Lower lobe of right lung (tissue), 2 donors: Measurements from ENCODE around the gene KBTBD6. TPM values are rescaled to one million over a fixed set of nuclear protein-coding genes. Genes with fewer than 3 reads are reported as not detected.

ENCODE experiments used
- ATAC-seq, 2 donors: fragments of 200-7000 bp; cut with Tn5 transposase; one replicate each; pipeline ENCODE4 v1.9.1; 2020 to 2022; ENCODE audit warnings: mild to moderate bottlenecking in 2 of 2, moderate library complexity in 2 of 2
- DNase-seq: peaks from one replicate; pipeline ENCODE4 v3.0.0-alpha.2; 2020
- H3K27ac ChIP-seq: fragments of 200-600 bp; one replicate; pipeline ENCODE4 v1.8.0; 2022
- H3K27me3 ChIP-seq: fragments of 200-600 bp; one replicate; pipeline ENCODE4 v1.8.0; 2022; ENCODE audit warnings: low read depth
- H3K36me3 ChIP-seq: fragments of 200-600 bp; one replicate; pipeline ENCODE4 v1.8.0; 2022; ENCODE audit warnings: mild to moderate bottlenecking
- H3K4me1 ChIP-seq: fragments of 200-600 bp; one replicate; pipeline ENCODE4 v1.8.0; 2022
- H3K4me3 ChIP-seq: fragments of 200-600 bp; one replicate; pipeline ENCODE4 v1.8.0; 2022; ENCODE audit warnings: mild to moderate bottlenecking
- H3K9me3 ChIP-seq: fragments of 200-600 bp; one replicate; pipeline ENCODE4 v1.8.0; 2022
- intact Hi-C: fragments of 100-400 bp; cut with DNase I; formaldehyde crosslinking; loops from one replicate; pipeline ENCODE4 v1.11.0; 2022
- total RNA-seq: library from RNA; stranded (reverse); fragmentation: NEBNext Ultra II Directional; extraction: Animal tissue kit (Norgen Biotek cat#: 25700); gene quantifications from one replicate; pipeline ENCODE4 v1.2.1, GENCODE V29; 2021
- TF ChIP-seq, protein P1 (sequence below): fragments of 200-600 bp; IDR thresholded peaks from one replicate; pipeline ENCODE4 v1.8.0; 2022; ENCODE audit warnings: antibody characterized with exemption, mild to moderate bottlenecking
- donor health status: DM: no; HTN: yes; CAD: no; lungs with severe emphysema.

The KBTBD6 gene
- total RNA-seq, 1 donor from 2014 or later = 6.0 TPM

GRCh38 chr13:41130356-41130755 lies 2.2 kb downstream of the KBTBD6 start:
- no peaks in the 10 kb centered on the region for H3K36me3 ChIP-seq
- TF ChIP-seq, protein P1, sequence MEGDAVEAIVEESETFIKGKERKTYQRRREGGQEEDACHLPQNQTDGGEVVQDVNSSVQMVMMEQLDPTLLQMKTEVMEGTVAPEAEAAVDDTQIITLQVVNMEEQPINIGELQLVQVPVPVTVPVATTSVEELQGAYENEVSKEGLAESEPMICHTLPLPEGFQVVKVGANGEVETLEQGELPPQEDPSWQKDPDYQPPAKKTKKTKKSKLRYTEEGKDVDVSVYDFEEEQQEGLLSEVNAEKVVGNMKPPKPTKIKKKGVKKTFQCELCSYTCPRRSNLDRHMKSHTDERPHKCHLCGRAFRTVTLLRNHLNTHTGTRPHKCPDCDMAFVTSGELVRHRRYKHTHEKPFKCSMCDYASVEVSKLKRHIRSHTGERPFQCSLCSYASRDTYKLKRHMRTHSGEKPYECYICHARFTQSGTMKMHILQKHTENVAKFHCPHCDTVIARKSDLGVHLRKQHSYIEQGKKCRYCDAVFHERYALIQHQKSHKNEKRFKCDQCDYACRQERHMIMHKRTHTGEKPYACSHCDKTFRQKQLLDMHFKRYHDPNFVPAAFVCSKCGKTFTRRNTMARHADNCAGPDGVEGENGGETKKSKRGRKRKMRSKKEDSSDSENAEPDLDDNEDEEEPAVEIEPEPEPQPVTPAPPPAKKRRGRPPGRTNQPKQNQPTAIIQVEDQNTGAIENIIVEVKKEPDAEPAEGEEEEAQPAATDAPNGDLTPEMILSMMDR = no peak
- DNase-seq (no peak), ATAC-seq (no peak)
- H3K9me3 ChIP-seq = no peaks in the 10 kb centered on the region
- no peak overlapping the region for H3K4me3 ChIP-seq
- H3K4me1 ChIP-seq = peaks cover 26% of the 10 kb centered on the region
- intact Hi-C loops = no loop called here
- no peaks in the 10 kb centered on the region for H3K27me3 ChIP-seq
- H3K27ac ChIP-seq = no peak overlapping the region

DNA sequence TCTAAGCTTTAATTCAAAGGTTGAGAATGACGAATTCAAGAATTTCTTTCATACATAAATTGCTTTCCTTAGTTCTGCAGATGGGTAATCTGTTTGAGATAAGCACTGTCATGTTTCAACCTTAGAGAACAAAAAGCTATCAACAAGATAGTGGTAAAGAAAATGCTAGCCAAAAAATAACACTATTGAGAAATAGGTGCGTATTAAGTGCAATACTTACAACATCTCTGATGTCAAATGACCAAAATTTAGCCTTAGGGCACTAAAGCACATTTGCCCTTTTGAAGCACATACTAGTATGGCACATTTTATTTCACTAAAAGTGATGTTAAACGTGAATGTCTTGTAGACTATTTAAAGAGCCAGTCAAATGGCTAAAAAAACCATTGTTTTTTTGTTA lies 4.9 kb downstream of the KBTBD6 start:
- H3K27ac ChIP-seq = no peak overlapping the region
- H3K36me3 ChIP-seq = no peaks in the 10 kb centered on the region
- no peak overlapping the region for H3K4me3 ChIP-seq
- no peak for DNase-seq
- H3K27me3 ChIP-seq = no peaks in the 10 kb centered on the region
- TF ChIP-seq, protein P1 = no peak
- no peak for ATAC-seq
- no peaks in the 10 kb centered on the region for H3K9me3 ChIP-seq
- intact Hi-C loops = no loop called here
- H3K4me1 ChIP-seq = peaks cover 20% of the 10 kb centered on the region

GRCh38 chr13:41122838-41123237 lies 9.8 kb downstream of the KBTBD6 start:
- Histone ChIP-seq H3K27me3 (no peaks in the 10 kb centered on the region), H3K36me3 (no peaks in the 10 kb centered on the region), H3K27ac (no peak overlapping the region), H3K4me3 (no peak overlapping the region), H3K4me1 (no peaks in the 10 kb centered on the region), H3K9me3 (no peaks in the 10 kb centered on the region)
- ATAC-seq (no peak), DNase-seq (no peak)
- TF ChIP-seq, protein P1 = no peak
- intact Hi-C loops = no loop called here

DNA sequence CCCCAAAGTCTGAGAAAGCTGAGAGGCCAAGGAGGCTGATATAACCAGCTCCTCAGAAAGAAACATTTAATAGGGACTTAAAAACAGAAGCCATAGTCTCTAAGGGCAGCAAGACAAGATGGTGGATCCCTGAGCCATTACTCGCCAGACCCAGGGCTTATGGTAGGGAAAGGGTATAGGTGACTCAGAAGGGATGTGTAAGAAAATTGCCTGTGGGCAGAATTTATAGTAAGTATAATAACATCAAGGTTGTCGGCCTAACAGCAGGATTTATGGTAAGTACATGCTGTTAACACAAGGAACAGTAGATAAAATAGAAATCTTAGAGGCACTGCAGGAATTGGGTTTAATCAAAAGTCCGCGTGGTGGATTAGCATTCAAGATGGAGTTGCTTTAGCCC lies 14.7 kb downstream of the KBTBD6 start:
- Histone ChIP-seq H3K9me3 (no peaks in the 10 kb centered on the region), H3K27me3 (no peaks in the 10 kb centered on the region), H3K4me1 (no peaks in the 10 kb centered on the region), H3K4me3 (no peak overlapping the region), H3K27ac (no peak overlapping the region), H3K36me3 (no peaks in the 10 kb centered on the region)
- ATAC-seq = no peak
- intact Hi-C loops = no loop called here
- TF ChIP-seq, protein P1 = no peak
- no peak for DNase-seq

GRCh38 chr13:41111454-41111853 lies 21.1 kb downstream of the KBTBD6 start:
- no peaks in the 10 kb centered on the region for H3K36me3 ChIP-seq
- no peak overlapping the region for H3K4me3 ChIP-seq
- no peak overlapping the region for H3K27ac ChIP-seq
- H3K27me3 ChIP-seq = no peaks in the 10 kb centered on the region
- no peak for ATAC-seq
- intact Hi-C loops = no loop called here
- H3K9me3 ChIP-seq = no peaks in the 10 kb centered on the region
- no peaks in the 10 kb centered on the region for H3K4me1 ChIP-seq
- DNase-seq = no peak
- TF ChIP-seq, protein P1 = no peak

GRCh38 chr13:41107584-41108014 lies 25.0 kb downstream of the KBTBD6 start:
- TF ChIP-seq, protein P1 = no peak
- Histone ChIP-seq H3K27ac (no peak overlapping the region), H3K4me1 (no peaks in the 10 kb centered on the region), H3K27me3 (no peaks in the 10 kb centered on the region), H3K4me3 (no peak overlapping the region), H3K9me3 (no peaks in the 10 kb centered on the region), H3K36me3 (no peaks in the 10 kb centered on the region)
- intact Hi-C loops = no loop called here
- ATAC-seq (no peak), DNase-seq (no peak)
